GM23338 (cell line): ENCODE measurements around the gene GNA15.

Experiments used
- CREB1 ChIP-seq: fragments of 250-450 bp; sonication (Bioruptor Pico); IDR thresholded peaks from 2 replicates; pipeline ENCODE4 v1.5.0; 2020; ENCODE audit warnings: low read depth, mild to moderate bottlenecking, moderate library complexity
- EZH2 ChIP-seq: fragments of 200-600 bp; sonication (generic); IDR thresholded peaks from one replicate; pipeline ENCODE4 v1.8.0; 2017; ENCODE audit warnings: antibody characterized with exemption, mild to moderate bottlenecking, low read depth; ENCODE audit not compliant: unreplicated experiment
- EZH2phosphoT487 ChIP-seq: fragments of 200-600 bp; sonication (generic); IDR thresholded peaks from one replicate; pipeline ENCODE4 v1.8.1; 2018; ENCODE audit warnings: antibody characterized with exemption; ENCODE audit not compliant: unreplicated experiment
- JUNB ChIP-seq: IDR thresholded peaks from one replicate; pipeline ENCODE4 v1.6.1; 2016; ENCODE audit warnings: antibody characterized with exemption; ENCODE audit not compliant: unreplicated experiment
- NANOG ChIP-seq: IDR thresholded peaks from 2 replicates; pipeline ENCODE4 v1.6.1; 2016; ENCODE audit warnings: antibody characterized with exemption, borderline replicate concordance
- POLR2AphosphoS5 ChIP-seq: IDR thresholded peaks from 2 replicates; pipeline ENCODE4 v1.6.1; 2016; ENCODE audit warnings: antibody characterized with exemption, low read depth
- ZNF331 ChIP-seq: fragments of 250-450 bp; sonication (Bioruptor Pico); IDR thresholded peaks from 2 replicates; pipeline ENCODE4 v1.5.0; 2020; ENCODE audit warnings: low read depth, mild to moderate bottlenecking, moderate library complexity
- TF ChIP-seq, protein P1 (sequence below), 2 experiments: fragments of 200-600 bp in 1 of 2; sonication (generic) in 1 of 2; conservative IDR thresholded peaks; 2 replicates each; pipeline versions ENCODE4 v1.5.1 to v1.6.1; 2016 to 2017; ENCODE audit warnings: antibody characterized with exemption in 2 of 2, low read depth in 2 of 2, mild to moderate bottlenecking in 2 of 2, moderate library complexity in 1 of 2
- TF ChIP-seq, protein P2 (sequence below): IDR thresholded peaks from one replicate; pipeline ENCODE4 v1.6.1; 2018; ENCODE audit warnings: antibody characterized with exemption; ENCODE audit not compliant: unreplicated experiment

DNA sequence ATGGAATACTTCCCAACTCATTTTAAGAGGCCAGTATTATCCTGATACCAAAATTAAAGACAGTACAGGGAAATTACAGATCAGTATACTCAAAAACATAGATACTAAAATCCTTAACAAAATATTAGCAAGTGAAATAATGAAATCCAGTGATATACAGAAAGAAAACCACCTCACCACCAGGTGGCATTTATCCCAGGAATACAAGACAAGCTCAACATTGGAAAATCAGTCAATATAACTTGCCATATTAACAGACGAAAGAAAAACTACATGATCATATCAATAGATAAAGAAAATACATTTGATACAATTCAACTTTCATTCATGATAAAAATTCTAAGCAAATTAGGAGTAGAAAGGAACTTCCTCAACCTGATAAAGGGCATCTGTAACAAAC is 6.7 kb upstream of the GNA15 start:
- TF ChIP-seq, protein P1, sequence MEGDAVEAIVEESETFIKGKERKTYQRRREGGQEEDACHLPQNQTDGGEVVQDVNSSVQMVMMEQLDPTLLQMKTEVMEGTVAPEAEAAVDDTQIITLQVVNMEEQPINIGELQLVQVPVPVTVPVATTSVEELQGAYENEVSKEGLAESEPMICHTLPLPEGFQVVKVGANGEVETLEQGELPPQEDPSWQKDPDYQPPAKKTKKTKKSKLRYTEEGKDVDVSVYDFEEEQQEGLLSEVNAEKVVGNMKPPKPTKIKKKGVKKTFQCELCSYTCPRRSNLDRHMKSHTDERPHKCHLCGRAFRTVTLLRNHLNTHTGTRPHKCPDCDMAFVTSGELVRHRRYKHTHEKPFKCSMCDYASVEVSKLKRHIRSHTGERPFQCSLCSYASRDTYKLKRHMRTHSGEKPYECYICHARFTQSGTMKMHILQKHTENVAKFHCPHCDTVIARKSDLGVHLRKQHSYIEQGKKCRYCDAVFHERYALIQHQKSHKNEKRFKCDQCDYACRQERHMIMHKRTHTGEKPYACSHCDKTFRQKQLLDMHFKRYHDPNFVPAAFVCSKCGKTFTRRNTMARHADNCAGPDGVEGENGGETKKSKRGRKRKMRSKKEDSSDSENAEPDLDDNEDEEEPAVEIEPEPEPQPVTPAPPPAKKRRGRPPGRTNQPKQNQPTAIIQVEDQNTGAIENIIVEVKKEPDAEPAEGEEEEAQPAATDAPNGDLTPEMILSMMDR (conservative IDR thresholded peaks at IDR 0.05; ENCODE audit: low read depth in 2 of 2), result peak; percentile 52 to 70
- TF ChIP-seq EZH2phosphoT487 (no peak), CREB1 (no peak), EZH2 (no peak), POLR2AphosphoS5 (no peak), JUNB (no peak), ZNF331 (CRISPR knock-in tag) (no peak), NANOG (no peak)
- TF ChIP-seq, protein P2, sequence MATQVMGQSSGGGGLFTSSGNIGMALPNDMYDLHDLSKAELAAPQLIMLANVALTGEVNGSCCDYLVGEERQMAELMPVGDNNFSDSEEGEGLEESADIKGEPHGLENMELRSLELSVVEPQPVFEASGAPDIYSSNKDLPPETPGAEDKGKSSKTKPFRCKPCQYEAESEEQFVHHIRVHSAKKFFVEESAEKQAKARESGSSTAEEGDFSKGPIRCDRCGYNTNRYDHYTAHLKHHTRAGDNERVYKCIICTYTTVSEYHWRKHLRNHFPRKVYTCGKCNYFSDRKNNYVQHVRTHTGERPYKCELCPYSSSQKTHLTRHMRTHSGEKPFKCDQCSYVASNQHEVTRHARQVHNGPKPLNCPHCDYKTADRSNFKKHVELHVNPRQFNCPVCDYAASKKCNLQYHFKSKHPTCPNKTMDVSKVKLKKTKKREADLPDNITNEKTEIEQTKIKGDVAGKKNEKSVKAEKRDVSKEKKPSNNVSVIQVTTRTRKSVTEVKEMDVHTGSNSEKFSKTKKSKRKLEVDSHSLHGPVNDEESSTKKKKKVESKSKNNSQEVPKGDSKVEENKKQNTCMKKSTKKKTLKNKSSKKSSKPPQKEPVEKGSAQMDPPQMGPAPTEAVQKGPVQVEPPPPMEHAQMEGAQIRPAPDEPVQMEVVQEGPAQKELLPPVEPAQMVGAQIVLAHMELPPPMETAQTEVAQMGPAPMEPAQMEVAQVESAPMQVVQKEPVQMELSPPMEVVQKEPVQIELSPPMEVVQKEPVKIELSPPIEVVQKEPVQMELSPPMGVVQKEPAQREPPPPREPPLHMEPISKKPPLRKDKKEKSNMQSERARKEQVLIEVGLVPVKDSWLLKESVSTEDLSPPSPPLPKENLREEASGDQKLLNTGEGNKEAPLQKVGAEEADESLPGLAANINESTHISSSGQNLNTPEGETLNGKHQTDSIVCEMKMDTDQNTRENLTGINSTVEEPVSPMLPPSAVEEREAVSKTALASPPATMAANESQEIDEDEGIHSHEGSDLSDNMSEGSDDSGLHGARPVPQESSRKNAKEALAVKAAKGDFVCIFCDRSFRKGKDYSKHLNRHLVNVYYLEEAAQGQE, result no peak
